GM21786 (cell line): ENCODE results near the gene EPN1.

ENCODE experiments used
- ATAC-seq: cut with Tn5 transposase; IDR thresholded peaks from one replicate; pipeline ENCODE4 v1.9.1; 2021; ENCODE audit not compliant: unreplicated experiment

The EPN1 gene

GRCh38 chr19:55660404-55660803 lies 14.6 kb upstream of the EPN1 start:
- no peak for ATAC-seq

- ATAC-seq, result no peak
Observed at GRCh38 chr19:55660991-55661390, 14.0 kb upstream of the EPN1 start.

- ATAC-seq, result no peak
Observed at GRCh38 chr19:55661826-55662225, 13.2 kb upstream of the EPN1 start.

- no peak for ATAC-seq
Observed at GRCh38 chr19:55663846-55664536, 11.0 kb upstream of the EPN1 start.

GRCh38 chr19:55666343-55667005 lies 8.6 kb upstream of the EPN1 start:
- ATAC-seq, result no peak

GRCh38 chr19:55667006-55667381 lies 8.0 kb upstream of the EPN1 start:
- ATAC-seq, result no peak

DNA sequence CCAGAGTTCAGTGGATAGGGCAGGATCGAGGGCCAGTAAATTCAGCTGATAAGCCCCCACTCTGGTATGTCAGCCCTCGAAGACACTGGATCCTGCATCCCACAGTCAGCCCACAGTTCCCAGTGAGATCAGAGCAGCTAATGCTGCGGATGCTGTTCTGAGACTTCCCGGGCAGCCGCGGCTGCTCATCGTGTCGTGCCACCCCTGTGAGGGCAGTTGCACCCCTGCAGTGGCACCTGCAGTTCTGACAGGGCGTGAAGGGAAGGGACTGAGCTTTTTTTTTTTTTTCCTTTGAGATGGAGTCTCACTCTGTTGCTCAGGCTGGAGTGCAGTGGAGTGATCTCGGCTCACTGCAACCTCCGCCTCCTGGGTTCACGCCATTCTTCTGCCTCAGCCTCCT lies 7.5 kb upstream of the EPN1 start:
- no peak for ATAC-seq

DNA sequence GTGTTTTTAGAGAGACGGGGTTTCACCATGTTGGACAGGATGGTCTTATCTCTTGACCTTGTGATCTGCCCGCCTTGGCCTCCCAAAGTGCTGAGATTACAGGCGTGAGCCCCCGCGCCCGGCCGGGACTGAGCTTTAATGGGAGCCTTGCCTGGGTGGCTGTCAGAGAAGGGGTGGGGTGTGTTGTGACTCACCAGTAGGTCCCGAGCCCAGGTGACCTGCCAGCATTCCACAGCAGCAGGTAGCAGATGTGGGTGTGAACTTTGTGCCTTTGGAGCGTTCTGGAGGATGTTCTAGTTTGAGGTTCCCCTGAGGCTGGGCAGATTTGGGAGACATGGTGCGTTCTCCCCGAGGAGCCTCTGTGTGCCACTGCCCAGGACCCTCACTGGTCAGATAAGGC lies 7.1 kb upstream of the EPN1 start:
- no peak for ATAC-seq

DNA sequence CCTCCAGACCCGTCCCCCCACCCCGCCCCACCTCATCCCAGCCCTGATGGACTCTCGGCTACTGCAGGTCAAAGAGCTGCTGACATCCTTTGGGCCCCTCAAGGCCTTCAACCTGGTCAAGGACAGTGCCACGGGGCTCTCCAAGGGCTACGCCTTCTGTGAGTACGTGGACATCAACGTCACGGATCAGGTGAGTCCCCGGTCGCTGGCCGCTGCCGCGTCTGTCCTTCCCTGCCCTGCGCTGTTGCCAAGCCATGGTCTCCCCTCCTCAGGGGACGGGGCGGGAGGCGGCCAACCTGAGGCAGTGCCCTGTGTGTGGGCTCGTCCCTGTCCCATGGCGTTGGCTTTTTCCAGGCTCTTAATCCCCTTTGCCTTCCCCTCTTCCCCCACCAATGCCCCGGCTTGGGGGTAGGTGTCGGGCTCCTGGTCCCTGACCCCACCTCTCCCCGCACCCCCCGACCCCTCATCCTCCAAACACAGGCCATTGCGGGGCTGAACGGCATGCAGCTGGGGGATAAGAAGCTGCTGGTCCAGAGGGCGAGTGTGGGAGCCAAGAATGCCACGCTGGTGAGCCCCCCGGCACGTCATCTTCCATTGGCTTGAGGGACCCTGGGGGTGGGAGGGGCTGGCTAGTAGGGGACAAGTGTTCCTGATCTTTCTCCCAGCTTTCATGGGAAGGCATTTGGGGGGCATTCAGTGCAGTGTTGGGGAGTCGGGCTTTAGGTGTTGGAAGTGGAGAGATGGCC lies 6.2 kb upstream of the EPN1 start:
- no peak for ATAC-seq

DNA sequence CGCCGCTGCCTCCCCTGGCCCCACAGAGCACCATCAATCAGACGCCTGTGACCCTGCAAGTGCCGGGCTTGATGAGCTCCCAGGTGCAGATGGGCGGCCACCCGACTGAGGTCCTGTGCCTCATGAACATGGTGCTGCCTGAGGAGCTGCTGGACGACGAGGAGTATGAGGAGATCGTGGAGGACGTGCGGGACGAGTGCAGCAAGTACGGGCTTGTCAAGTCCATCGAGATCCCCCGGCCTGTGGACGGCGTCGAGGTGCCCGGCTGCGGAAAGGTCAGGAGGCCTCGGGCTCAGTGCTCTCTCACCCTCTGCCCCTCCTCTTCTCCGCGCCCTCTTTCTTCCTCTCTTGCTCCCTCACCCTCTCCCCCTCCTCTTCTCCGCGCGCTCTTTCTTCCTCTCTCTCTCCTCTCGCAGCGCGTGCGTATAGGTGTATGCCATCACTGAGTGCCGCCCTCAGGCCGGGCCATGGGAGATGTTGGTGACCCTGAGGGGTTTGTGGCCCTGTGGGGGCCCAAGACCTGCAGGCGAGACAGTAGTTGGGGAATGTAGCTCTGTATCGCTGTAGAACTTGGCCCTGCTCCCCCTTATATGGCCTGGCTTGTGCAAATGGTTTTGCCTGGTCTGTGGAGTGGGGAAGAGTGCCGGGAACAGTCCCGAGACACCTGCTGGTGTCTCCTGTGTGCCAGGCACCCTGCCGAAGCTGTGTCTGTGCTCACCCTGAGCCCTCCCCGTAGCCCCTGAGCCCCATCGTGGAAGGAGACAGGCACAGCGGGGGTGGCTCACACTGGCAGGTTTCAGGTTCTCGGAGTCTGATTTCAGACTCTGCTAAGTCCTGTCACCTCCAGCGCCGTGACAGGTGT lies 5.4 kb upstream of the EPN1 start:
- no peak for ATAC-seq

DNA sequence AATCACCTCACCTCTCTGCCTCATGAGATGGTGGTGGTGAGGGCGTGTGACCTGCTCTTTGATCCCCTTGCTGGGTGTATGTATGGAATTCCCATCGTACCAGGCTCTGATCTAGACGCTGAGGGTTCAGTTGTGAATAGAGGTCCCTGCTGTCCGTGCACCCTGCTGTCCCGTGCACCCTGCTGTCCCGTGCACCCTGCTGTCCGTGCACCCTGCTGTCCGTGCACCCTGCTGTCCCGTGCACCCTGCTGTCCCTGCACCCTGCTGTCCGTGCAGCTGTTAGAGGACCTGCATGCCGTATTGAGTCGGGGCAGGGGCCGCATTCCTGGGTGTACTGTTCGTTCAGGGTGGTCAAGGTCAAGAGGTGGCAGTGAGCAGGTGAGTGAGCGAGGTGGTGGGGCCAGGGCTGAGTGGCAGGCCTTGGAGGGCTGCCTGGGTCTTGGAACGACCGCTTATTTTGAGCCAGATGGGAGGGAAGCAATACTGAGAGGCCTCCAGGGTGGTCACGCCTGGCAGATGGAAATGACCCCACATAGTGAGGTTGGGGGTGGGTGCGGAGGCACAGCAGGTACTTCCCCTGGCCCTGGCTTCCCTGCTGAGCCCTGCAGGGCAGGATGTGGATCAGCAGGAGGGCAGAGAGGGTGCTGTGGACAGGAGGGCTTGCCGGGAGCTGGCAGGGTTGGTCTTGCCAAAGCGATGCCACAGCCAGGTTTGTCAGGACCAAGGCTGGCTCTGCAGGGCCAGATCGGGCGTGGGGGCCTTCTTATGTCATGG lies 4.6 kb upstream of the EPN1 start:
- no peak for ATAC-seq

GRCh38 chr19:55671054-55671378 lies 4.0 kb upstream of the EPN1 start:
- no peak for ATAC-seq

- ATAC-seq, result no peak
Observed at GRCh38 chr19:55672418-55672817, 2.6 kb upstream of the EPN1 start.

GRCh38 chr19:55673465-55673864 lies 1.6 kb upstream of the EPN1 start:
- ATAC-seq, result no peak

DNA sequence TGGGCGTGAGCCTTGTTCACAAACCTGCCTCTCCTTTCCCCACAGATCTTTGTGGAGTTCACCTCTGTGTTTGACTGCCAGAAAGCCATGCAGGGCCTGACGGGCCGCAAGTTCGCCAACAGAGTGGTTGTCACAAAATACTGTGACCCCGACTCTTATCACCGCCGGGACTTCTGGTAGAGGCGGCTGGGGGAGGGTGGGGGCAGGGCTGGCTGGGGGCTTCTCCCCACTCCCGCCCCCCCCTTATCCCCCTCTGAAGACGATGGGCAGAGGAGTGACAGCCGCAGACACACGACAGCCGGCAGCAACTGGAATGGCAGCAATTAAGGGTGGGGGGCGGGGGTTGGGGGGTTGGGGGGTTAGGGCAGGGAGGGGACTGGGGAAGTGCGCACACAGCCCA lies 1.1 kb upstream of the EPN1 start:
- no peak for ATAC-seq

GRCh38 chr19:55674459-55674840 lies 576 bp upstream of the EPN1 start:
- ATAC-seq, result no peak

DNA sequence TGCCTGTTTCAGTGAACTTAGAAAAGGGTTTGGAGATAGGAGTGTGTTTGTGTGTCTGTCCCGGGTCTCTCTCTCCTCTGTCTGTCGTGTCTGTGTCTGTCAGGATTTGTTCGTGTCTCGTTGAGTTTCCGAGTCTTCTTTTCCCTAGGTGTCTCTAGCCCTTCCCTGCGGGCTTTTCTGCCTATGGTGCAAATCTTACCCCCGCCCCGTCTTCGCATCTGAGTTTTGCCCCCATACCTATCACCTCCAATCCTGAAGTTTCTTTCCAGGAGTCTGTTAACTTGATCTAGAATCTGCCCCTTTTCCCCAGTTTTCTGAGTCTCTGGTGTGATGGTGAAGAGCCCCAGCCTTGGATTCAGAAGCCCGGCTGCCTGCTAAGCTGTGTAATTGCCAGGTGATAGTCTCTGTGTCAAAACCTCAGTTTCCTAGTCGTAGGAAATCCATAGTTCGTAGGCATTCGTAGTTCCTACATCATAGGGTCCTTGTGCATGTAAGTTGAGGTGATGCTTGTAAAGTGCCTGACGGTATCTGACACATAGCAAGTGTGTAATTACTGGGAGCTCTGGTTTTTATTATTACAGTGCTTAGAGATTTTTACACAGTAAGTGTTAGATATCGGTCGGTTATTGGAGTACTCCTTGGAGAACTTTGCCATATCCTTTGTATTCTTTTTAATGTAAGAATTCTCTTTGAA lies 782 bp downstream of the EPN1 start:
- no peak for ATAC-seq

DNA sequence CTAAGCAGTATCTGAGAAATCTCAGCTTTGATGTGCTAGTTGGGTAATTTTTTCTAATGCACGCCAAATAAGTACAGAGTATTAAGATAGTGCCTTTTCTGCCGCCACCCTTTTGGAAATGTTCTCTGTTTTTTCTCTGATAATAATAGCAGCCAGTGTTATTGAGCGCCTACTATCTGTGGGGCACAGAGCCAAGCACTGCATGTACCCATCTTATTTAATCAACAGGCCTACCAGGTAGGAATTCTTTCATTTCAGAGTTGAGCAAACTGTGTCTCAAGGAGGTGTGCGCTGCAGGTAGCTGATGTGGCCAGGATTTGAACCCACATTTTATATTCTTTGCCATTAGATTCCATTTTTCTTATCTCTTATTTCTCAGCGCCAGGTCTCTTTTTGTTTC lies 1.4 kb downstream of the EPN1 start:
- no peak for ATAC-seq

GRCh38 chr19:55676889-55677505 lies 2.0 kb downstream of the EPN1 start:
- no peak for ATAC-seq

GRCh38 chr19:55677572-55678028 lies 2.6 kb downstream of the EPN1 start:
- no peak for ATAC-seq
